Kidney epithelial cell (primary cell): ENCODE measurements around the gene CALML3. TPM values are rescaled to one million over a fixed set of nuclear protein-coding genes. Genes with fewer than 3 reads are reported as not detected.
"Not testable (repeated sequence)": the region's sequence is repeated elsewhere in the genome, so short reads cannot be mapped to it uniquely, and the experiment has no call there.

Experiments used
- DNase-seq: peaks from one replicate; pipeline ENCODE4 v3.0.0-alpha.2; 2010; ENCODE audit warnings: low read depth
- H3K27me3 ChIP-seq: 2 replicates; pipeline ENCODE4 v1.6.0; 2011; ENCODE audit warnings: low read length; ENCODE audit not compliant: control insufficient read depth, insufficient read depth
- H3K36me3 ChIP-seq: 2 replicates; pipeline ENCODE4 v1.5.1; 2011; ENCODE audit warnings: low read length; ENCODE audit not compliant: control insufficient read depth, insufficient read depth
- H3K4me3 ChIP-seq: 2 replicates; pipeline ENCODE4 v1.5.1; 2011; ENCODE audit warnings: low read depth, mild to moderate bottlenecking, control low read depth, low read length
- CTCF ChIP-seq: IDR thresholded peaks from 2 replicates; pipeline ENCODE4 v1.5.1; 2011; ENCODE audit warnings: mild to moderate bottlenecking, moderate library complexity, low read length, control low read depth, inconsistent platforms; ENCODE audit not compliant: insufficient read depth, poor library complexity, severe bottlenecking
- total RNA-seq: library from RNA; depleted of rRNA; stranded (reverse); fragments of >200 nt; gene quantifications from 2 replicates; pipeline ENCODE4 v1.2.3, GENCODE V29; 2015

The CALML3 gene
- total RNA-seq, 1 donor from 2014 or later: not detected

GRCh38 chr10:5556576-5556975, 31.8 kb downstream of the CALML3 start:
- no peak for DNase-seq
- Histone ChIP-seq H3K36me3 (no peaks in the 10 kb centered on the region), H3K4me3 (no peak overlapping the region), H3K27me3 (no peaks in the 10 kb centered on the region)
- no peak for TF ChIP-seq CTCF

- DNase-seq: no peak
- Histone ChIP-seq H3K36me3 (no peaks in the 10 kb centered on the region), H3K4me3 (no peak overlapping the region), H3K27me3 (no peaks in the 10 kb centered on the region)
- no peak for TF ChIP-seq CTCF
Observed at GRCh38 chr10:5557040-5557721, 32.4 kb downstream of the CALML3 start.

- H3K36me3 ChIP-seq: no peaks in the 10 kb centered on the region
- TF ChIP-seq CTCF: no peak
- H3K27me3 ChIP-seq: no peaks in the 10 kb centered on the region
- DNase-seq: no peak
- no peak overlapping the region for H3K4me3 ChIP-seq
Observed at GRCh38 chr10:5557799-5558771, 33.3 kb downstream of the CALML3 start.

GRCh38 chr10:5559022-5559421, 34.3 kb downstream of the CALML3 start:
- not testable (repeated sequence) for H3K36me3 ChIP-seq, H3K4me3 ChIP-seq, DNase-seq, H3K27me3 ChIP-seq

- no peak overlapping the region for H3K4me3 ChIP-seq
- TF ChIP-seq CTCF: no peak
Observed at GRCh38 chr10:5559642-5560141, 34.9 kb downstream of the CALML3 start.

GRCh38 chr10:5560142-5560816, 35.5 kb downstream of the CALML3 start:
- no peak for TF ChIP-seq CTCF
- no peaks in the 10 kb centered on the region for H3K27me3 ChIP-seq
- H3K4me3 ChIP-seq: no peak overlapping the region
- no peaks in the 10 kb centered on the region for H3K36me3 ChIP-seq
- DNase-seq: no peak

More at GRCh38 chr10:5559642-5560141, 34.9 kb downstream of the CALML3 start:
- H3K36me3 ChIP-seq: no peaks in the 10 kb centered on the region
- no peaks in the 10 kb centered on the region for H3K27me3 ChIP-seq
- no peak for DNase-seq
